Heart left ventricle (tissue), 13 donors: ENCODE measurements around the gene TJP1.

Experiments
- CTCF ChIP-seq, 12 donors: fragments of 200-600 bp; sonication (generic) in 4 of 12; IDR thresholded peaks; one replicate each; pipeline versions ENCODE4 v1.5.0 to v1.8.0; 2018 to 2022; ENCODE audit warnings: antibody characterized with exemption in 12 of 12, mild to moderate bottlenecking in 5 of 12
- POLR2A ChIP-seq, 2 donors: fragments of 450-650 bp; IDR thresholded peaks; one replicate each; pipeline ENCODE4 v1.6.1; 2017; ENCODE audit warnings: antibody characterized with exemption in 2 of 2, mild to moderate bottlenecking in 2 of 2, moderate library complexity in 2 of 2
- donor health status: ischemic (EF 13 %, LVEDD 7.1; RV severe dilation, severe dysfunction).
- donor health status: DM: no; HTN: yes; CAD: no.
- donor health status: DM: no; HTN: no; CAD: no.
- donor health status: ischemic (EF 25% LVEDD 6.9; RV normal size, moderate dysfunction).
- donor health status: ischemic (EF 25% LVEDD 5.7; RV mildly dilated, moderate dysfunction).
- donor health status: ischemic (EF 35%, LVEDD 5.7; RV mildly dilated, moderate dysfunction).
- donor health status: nonischemic (EF 11% LVEDD 7.7; RV severe dilation, severe dysfunction).
- donor health status: DM: yes; HTN: yes; CAD: no.
- donor health status: PGD.
- donor health status: ischemic (EF 29% LVEDD 5.4; RV normal size, mild dysfunction).
- donor health status: nonischemic (EF 23%, LVEDD 6.1; RV moderate dilation, normal function).

- no peak for TF ChIP-seq CTCF (IDR thresholded peaks at IDR 0.05)
- no peak for TF ChIP-seq POLR2A (IDR thresholded peaks at IDR 0.05)
Observed at GRCh38 chr15:29812384-29812694, 9.9 kb downstream of the TJP1 start.
